Measurements from ENCODE around the gene FAM237A. TPM values are rescaled to one million over a fixed set of nuclear protein-coding genes. Genes with fewer than 3 reads are reported as not detected.

Gene FAM237A
- not detected for total RNA-seq
- polyA plus RNA-seq, result not detected

DNA sequence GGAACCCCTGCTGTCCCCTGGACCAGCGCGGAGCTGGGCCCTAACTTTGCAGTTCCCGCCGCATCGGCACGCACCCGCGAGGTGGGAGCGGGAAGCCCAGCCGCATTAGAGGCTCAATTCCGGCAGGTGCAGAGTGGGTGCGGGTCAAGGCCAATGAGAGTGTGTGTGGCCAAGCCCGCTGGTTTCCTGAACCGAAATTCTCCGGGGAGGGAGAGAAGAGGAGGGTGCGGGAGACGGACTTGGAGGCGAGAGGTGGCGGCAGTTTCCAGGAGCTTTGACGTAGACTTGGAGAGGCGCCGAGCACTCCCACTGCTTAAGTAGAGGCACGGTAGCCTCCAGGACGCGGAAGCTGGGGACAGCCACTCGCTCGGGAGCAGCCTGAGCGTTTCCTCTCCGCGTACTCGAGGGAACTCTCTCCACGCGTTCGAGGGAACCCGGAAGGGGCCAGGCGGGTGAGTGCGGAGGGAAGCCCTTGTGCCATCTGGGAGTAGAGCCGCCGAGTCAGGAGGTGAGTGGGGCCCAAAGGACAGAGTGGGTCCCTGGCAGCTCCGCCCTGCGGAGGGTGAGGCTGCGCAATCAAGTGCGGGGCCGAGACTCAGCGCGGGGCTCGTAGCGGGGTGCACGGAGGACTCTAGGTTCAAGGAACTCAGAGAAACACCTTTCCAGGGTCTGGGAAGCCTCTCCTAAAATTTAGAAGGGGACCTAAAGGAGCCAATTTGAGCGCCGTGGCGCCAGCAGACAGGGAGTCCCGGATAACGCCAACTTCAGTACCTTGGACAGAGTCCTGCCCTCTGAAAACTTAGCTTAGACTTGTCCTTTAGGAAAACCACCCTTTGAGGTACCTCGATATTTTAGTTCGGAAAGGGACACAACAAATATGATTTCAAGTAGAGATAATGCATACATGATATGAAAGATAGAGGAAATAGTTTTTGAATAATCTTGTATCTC is at the start of gene FAM237A:
TSS of gene FAM237A (plus strand) at position 413 of the 951 bp plus-strand sequence. CDS start 1,750 bp downstream, outside the sequence.
- H3K27ac Mint-ChIP-seq, result no peak within 1 kb of the TSS
- H3K27me3 ChIP-seq (ENCODE audit: control insufficient read depth, insufficient read depth, low read length), result peaks cover 2% of the 10 kb centered on the region
- DNase-seq, result peak in 1 of 3 donors; percentile 16
- no peaks in the 10 kb centered on the region for H3K9me3 ChIP-seq (ENCODE audit: control insufficient read depth in 2 of 2, low read length in 2 of 2)
- ATAC-seq (ENCODE audit: low read depth in 2 of 2), result no peak
- no peaks in the 10 kb centered on the region for H3K36me3 ChIP-seq (ENCODE audit: control insufficient read depth, insufficient read depth, low read length)
- H3K36me3 Mint-ChIP-seq, result no peaks in the 10 kb centered on the region
- no peak within 1 kb of the TSS for H3K27ac ChIP-seq (ENCODE audit: insufficient read depth, low read length, poor library complexity, severe bottlenecking)
- H3K4me1 ChIP-seq (ENCODE audit: control insufficient read depth, insufficient read depth, low read length, poor library complexity, severe bottlenecking), result no peaks in the 10 kb centered on the region
- H3K4me3 ChIP-seq (ENCODE audit: low read depth, low read length), result no peak within 1 kb of the TSS
- H3K9me3 Mint-ChIP-seq, result no peaks in the 10 kb centered on the region
- H3K4me1 Mint-ChIP-seq, result no peaks in the 10 kb centered on the region
- no peak within 1 kb of the TSS for H3K4me3 Mint-ChIP-seq
- H3K27me3 Mint-ChIP-seq, result no peaks in the 10 kb centered on the region

DNA sequence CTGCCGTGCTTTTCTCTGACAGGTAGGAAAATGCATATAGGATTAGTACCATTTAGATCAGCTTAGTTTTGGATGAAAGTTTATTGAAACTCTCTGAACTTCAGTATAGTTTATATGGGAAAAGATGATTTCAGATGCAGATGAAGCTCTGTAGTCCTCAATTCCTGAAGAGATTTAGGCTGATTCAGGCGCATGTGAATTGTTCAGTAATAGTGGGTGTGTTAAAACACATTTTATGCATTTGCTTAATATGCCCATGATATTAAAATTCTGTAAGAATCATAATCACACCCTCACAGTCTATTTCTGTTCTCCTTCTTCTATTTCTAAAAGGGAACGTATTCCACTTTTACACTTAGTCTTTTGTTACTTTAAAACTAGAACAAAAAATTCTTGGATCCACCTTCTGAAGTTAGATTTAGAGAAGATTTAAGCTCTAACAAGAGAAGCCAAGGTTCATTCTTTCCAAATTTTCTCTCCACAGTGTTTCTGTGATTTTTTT is 44.5 kb upstream of the FAM237A start:
- H3K9me3 ChIP-seq (ENCODE audit: control insufficient read depth in 2 of 2, low read length in 2 of 2), result no peaks in the 10 kb centered on the region
- H3K4me3 Mint-ChIP-seq, result no peak overlapping the region
- H3K4me1 ChIP-seq (ENCODE audit: control insufficient read depth, insufficient read depth, low read length, poor library complexity, severe bottlenecking), result no peaks in the 10 kb centered on the region
- no peak for ATAC-seq (ENCODE audit: low read depth in 2 of 2)
- H3K4me1 Mint-ChIP-seq, result no peaks in the 10 kb centered on the region
- no peaks in the 10 kb centered on the region for H3K36me3 ChIP-seq (ENCODE audit: control insufficient read depth, insufficient read depth, low read length)
- no peak overlapping the region for H3K27ac Mint-ChIP-seq
- no peak overlapping the region for H3K4me3 ChIP-seq (ENCODE audit: low read depth, low read length)
- H3K27me3 ChIP-seq (ENCODE audit: control insufficient read depth, insufficient read depth, low read length), result no peaks in the 10 kb centered on the region
- H3K9me3 Mint-ChIP-seq, result peaks cover 0 to 1% (median 0%) of the 10 kb centered on the region in 7 donors
- no peaks in the 10 kb centered on the region for H3K36me3 Mint-ChIP-seq
- H3K27me3 Mint-ChIP-seq, result no peaks in the 10 kb centered on the region
- DNase-seq, result no peak
- no peak overlapping the region for H3K27ac ChIP-seq (ENCODE audit: insufficient read depth, low read length, poor library complexity, severe bottlenecking)

DNA sequence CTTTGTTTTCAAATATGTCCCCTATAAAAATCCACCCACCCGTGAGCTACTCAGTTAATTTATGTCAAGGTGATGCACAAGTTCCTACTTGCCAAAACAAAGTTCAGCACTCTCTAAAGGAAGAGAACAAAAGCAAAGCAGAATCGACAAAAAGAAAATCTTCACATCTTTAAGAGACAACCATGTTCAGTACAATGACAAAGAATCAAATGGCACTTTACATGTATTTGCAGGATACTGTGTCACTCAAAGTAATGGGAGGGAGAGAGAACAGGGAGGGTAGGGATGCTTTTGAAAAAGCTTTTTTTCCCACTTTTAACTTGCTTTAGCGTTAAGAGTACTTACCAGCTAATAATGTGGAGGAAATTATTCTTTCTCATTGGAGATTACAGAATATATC is 39.0 kb upstream of the FAM237A start:
- no peaks in the 10 kb centered on the region for H3K27me3 Mint-ChIP-seq
- H3K4me1 Mint-ChIP-seq, result no peaks in the 10 kb centered on the region
- no peak overlapping the region for H3K4me3 Mint-ChIP-seq
- Histone ChIP-seq H3K4me1 (ENCODE audit: control insufficient read depth, insufficient read depth, low read length, poor library complexity, severe bottlenecking) (no peaks in the 10 kb centered on the region), H3K9me3 (ENCODE audit: control insufficient read depth in 2 of 2, low read length in 2 of 2) (no peaks in the 10 kb centered on the region), H3K27ac (ENCODE audit: insufficient read depth, low read length, poor library complexity, severe bottlenecking) (no peak overlapping the region), H3K36me3 (ENCODE audit: control insufficient read depth, insufficient read depth, low read length) (no peaks in the 10 kb centered on the region), H3K4me3 (ENCODE audit: low read depth, low read length) (no peak overlapping the region), H3K27me3 (ENCODE audit: control insufficient read depth, insufficient read depth, low read length) (no peaks in the 10 kb centered on the region)
- no peaks in the 10 kb centered on the region for H3K36me3 Mint-ChIP-seq
- H3K27ac Mint-ChIP-seq, result no peak overlapping the region
- no peaks in the 10 kb centered on the region for H3K9me3 Mint-ChIP-seq
- ATAC-seq (ENCODE audit: low read depth in 2 of 2) (no peak), DNase-seq (no peak)

DNA sequence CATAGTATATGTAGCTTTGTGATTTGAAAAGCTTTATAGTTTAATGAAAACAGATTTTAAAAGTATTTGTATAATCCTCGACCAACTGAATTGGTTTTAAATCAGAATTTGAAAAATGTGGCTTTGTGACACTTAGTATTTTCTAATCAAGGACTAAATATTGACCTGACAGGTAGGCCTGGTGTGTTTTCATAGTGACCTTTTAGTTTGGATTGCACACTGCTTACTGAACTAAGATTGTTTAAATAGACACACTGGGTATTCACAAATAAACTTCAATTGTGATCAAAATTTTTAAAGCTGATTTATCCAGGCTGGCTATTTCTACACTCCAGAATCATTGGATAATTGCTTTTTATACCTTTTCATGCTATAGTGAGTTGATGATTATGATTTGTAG is 31.8 kb upstream of the FAM237A start:
- peaks cover 0 to 4% (median 0%) of the 10 kb centered on the region in 4 donors for H3K4me1 Mint-ChIP-seq
- Histone ChIP-seq H3K9me3 (ENCODE audit: control insufficient read depth in 2 of 2, low read length in 2 of 2) (no peaks in the 10 kb centered on the region), H3K27me3 (ENCODE audit: control insufficient read depth, insufficient read depth, low read length) (no peaks in the 10 kb centered on the region), H3K36me3 (ENCODE audit: control insufficient read depth, insufficient read depth, low read length) (no peaks in the 10 kb centered on the region), H3K4me1 (ENCODE audit: control insufficient read depth, insufficient read depth, low read length, poor library complexity, severe bottlenecking) (no peaks in the 10 kb centered on the region), H3K27ac (ENCODE audit: insufficient read depth, low read length, poor library complexity, severe bottlenecking) (no peak overlapping the region), H3K4me3 (ENCODE audit: low read depth, low read length) (no peak overlapping the region)
- H3K9me3 Mint-ChIP-seq, result peaks cover 0 to 2% (median 0%) of the 10 kb centered on the region in 7 donors
- ATAC-seq (ENCODE audit: low read depth in 2 of 2) (no peak), DNase-seq (no peak)
- H3K27ac Mint-ChIP-seq, result no peak overlapping the region
- H3K27me3 Mint-ChIP-seq, result peaks cover 4% of the 10 kb centered on the region
- no peak overlapping the region for H3K4me3 Mint-ChIP-seq
- H3K36me3 Mint-ChIP-seq, result no peaks in the 10 kb centered on the region

DNA sequence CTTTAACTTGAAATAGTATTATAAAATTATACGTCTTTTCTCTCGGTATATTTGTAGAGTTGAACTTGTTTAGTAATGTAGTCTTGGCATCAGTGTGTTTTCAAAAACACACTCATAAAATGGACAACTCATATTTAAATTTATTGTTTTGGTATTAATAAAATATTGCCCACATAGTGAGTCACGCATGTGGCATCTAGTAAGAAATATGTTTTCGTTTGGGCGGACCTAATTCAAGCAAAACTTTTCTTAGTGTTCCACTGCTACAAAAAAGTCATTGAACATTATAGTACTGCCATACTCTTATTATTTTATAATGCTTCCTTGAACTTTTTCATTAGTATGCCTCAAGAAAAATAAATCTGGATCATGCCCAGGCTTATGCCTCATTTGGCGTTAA is 31.1 kb upstream of the FAM237A start:
- Mint-ChIP-seq H3K36me3 (no peaks in the 10 kb centered on the region), H3K27me3 (peaks cover 4% of the 10 kb centered on the region), H3K9me3 (peaks cover 0 to 2% (median 0%) of the 10 kb centered on the region in 7 donors), H3K4me3 (no peak overlapping the region), H3K4me1 (peaks cover 0 to 4% (median 0%) of the 10 kb centered on the region in 4 donors), H3K27ac (no peak overlapping the region)
- Histone ChIP-seq H3K4me3 (ENCODE audit: low read depth, low read length) (no peak overlapping the region), H3K36me3 (ENCODE audit: control insufficient read depth, insufficient read depth, low read length) (no peaks in the 10 kb centered on the region), H3K4me1 (ENCODE audit: control insufficient read depth, insufficient read depth, low read length, poor library complexity, severe bottlenecking) (no peaks in the 10 kb centered on the region), H3K27ac (ENCODE audit: insufficient read depth, low read length, poor library complexity, severe bottlenecking) (no peak overlapping the region), H3K9me3 (ENCODE audit: control insufficient read depth in 2 of 2, low read length in 2 of 2) (no peaks in the 10 kb centered on the region), H3K27me3 (ENCODE audit: control insufficient read depth, insufficient read depth, low read length) (no peaks in the 10 kb centered on the region)
- DNase-seq (no peak), ATAC-seq (ENCODE audit: low read depth in 2 of 2) (no peak)

DNA sequence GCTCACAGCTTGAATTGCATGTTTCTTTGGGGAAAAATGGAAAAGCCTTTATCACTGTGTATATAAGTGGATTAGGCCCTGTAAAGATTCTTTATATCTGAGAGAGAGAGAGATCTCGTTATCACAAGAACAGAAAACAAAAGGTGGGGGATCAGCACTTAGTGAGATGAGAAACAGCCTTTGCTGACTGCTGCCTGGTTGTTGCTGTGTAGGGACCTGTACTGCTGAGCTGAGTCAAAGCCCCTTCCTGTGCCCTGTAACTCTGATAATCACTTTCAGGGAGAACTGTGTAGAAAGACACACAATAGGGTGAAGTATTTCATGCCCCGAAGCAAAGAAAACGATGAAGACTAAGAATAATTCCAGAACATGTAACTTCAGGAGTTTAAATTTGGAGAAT is 30.6 kb upstream of the FAM237A start:
- H3K27ac Mint-ChIP-seq, result peak overlapping the region in 1 of 3 donors; percentile 34
- peaks cover 0 to 4% (median 0%) of the 10 kb centered on the region in 4 donors for H3K4me1 Mint-ChIP-seq

DNA sequence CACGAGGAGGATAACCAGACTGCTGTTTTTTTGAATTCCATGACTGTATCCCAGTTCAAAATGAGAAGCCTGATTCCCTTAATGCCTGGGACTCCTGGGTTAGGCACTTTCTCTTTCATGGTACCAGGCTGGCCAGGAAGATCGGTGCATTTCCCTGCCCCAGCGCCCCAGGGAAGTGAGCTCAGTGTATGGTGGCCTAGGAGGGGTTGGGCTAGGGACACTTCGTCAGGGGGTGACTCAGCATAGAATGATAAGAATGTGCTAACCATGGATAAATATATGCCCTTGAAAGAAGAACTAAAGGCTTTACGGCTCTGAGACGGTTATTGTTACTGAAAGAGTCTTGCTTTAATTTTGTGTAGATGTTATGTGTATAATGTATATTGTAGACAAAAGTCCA is 27.5 kb upstream of the FAM237A start:
- peaks cover 0 to 4% (median 0%) of the 10 kb centered on the region in 7 donors for H3K9me3 Mint-ChIP-seq
- Histone ChIP-seq H3K27me3 (ENCODE audit: control insufficient read depth, insufficient read depth, low read length) (no peaks in the 10 kb centered on the region), H3K4me3 (ENCODE audit: low read depth, low read length) (no peak overlapping the region), H3K27ac (ENCODE audit: insufficient read depth, low read length, poor library complexity, severe bottlenecking) (no peak overlapping the region), H3K4me1 (ENCODE audit: control insufficient read depth, insufficient read depth, low read length, poor library complexity, severe bottlenecking) (no peaks in the 10 kb centered on the region), H3K36me3 (ENCODE audit: control insufficient read depth, insufficient read depth, low read length) (no peaks in the 10 kb centered on the region), H3K9me3 (ENCODE audit: control insufficient read depth in 2 of 2, low read length in 2 of 2) (no peaks in the 10 kb centered on the region)
- H3K4me3 Mint-ChIP-seq, result no peak overlapping the region
- no peak overlapping the region for H3K27ac Mint-ChIP-seq
- DNase-seq (no peak), ATAC-seq (ENCODE audit: low read depth in 2 of 2) (no peak)
- no peaks in the 10 kb centered on the region for H3K36me3 Mint-ChIP-seq
- peaks cover 0 to 3% (median 0%) of the 10 kb centered on the region in 4 donors for H3K4me1 Mint-ChIP-seq
- peaks cover 9% of the 10 kb centered on the region for H3K27me3 Mint-ChIP-seq

More for the DNA sequence above, 30.6 kb upstream of the FAM237A start:
- peaks cover 0 to 2% (median 0%) of the 10 kb centered on the region in 7 donors for H3K9me3 Mint-ChIP-seq
- H3K27me3 ChIP-seq (ENCODE audit: control insufficient read depth, insufficient read depth, low read length), result no peaks in the 10 kb centered on the region
- H3K4me3 Mint-ChIP-seq, result no peak overlapping the region
- no peak overlapping the region for H3K27ac ChIP-seq (ENCODE audit: insufficient read depth, low read length, poor library complexity, severe bottlenecking)
- no peaks in the 10 kb centered on the region for H3K36me3 ChIP-seq (ENCODE audit: control insufficient read depth, insufficient read depth, low read length)
- H3K4me1 ChIP-seq (ENCODE audit: control insufficient read depth, insufficient read depth, low read length, poor library complexity, severe bottlenecking), result no peaks in the 10 kb centered on the region
- peaks cover 4% of the 10 kb centered on the region for H3K27me3 Mint-ChIP-seq
- ATAC-seq (ENCODE audit: low read depth in 2 of 2), result no peak
- H3K9me3 ChIP-seq (ENCODE audit: control insufficient read depth in 2 of 2, low read length in 2 of 2), result no peaks in the 10 kb centered on the region
- H3K4me3 ChIP-seq (ENCODE audit: low read depth, low read length), result no peak overlapping the region
- H3K36me3 Mint-ChIP-seq, result no peaks in the 10 kb centered on the region
- no peak for DNase-seq

Measured in CD4-positive, CD25-positive, alpha-beta regulatory T cell (primary cell).